Caco-2 (cell line): Measurements from ENCODE around the gene CCDC120. TPM values are rescaled to one million over a fixed set of nuclear protein-coding genes. Genes with fewer than 3 reads are reported as not detected.

Source experiments
- BruUV-seq: library from RNA; stranded (reverse); fragments of 400-500 nt; replicated peaks from 2 replicates; lab custom pipeline; 2021; lab: Mats Ljungman, UMichigan
- CTCF ChIA-PET: fragments of 300-600 bp; sonication (Branson Sonifier 250); formaldehyde crosslinking; loops from one replicate; lab custom pipeline; 2022; ENCODE audit warnings: antibody characterized with exemption; lab: Charles Lee
- POLR2A ChIA-PET: fragments of 300-600 bp; sonication (Branson Sonifier 250); formaldehyde crosslinking; loops from one replicate; lab custom pipeline; 2022; ENCODE audit warnings: antibody characterized with exemption; lab: Charles Lee
- DNase-seq, 2 experiments: peaks; one replicate each; pipeline versions ENCODE4 v3.0.0 to v3.0.0-alpha.2; 2020 to 2022
- H3K27me3 ChIP-seq: replicated peaks from 2 replicates; pipeline ENCODE4 v1.6.0; 2011; ENCODE audit warnings: low read length; ENCODE audit not compliant: control insufficient read depth, insufficient read depth
- H3K36me3 ChIP-seq: 2 replicates; pipeline ENCODE4 v1.5.1; 2011; ENCODE audit warnings: low read length; ENCODE audit not compliant: control insufficient read depth, insufficient read depth
- H3K4me1 ChIP-seq: fragments of 250-450 bp; sonication (Bioruptor Pico); 2 replicates; pipeline ENCODE4 v1.5.1; 2020; ENCODE audit warnings: mild to moderate bottlenecking
- H3K4me3 ChIP-seq: 2 replicates; pipeline ENCODE4 v1.5.1; 2011; ENCODE audit warnings: low read depth, mild to moderate bottlenecking, control low read depth, low read length
- H3K9me3 ChIP-seq: fragments of 250-450 bp; sonication (Bioruptor Pico); 2 replicates; pipeline ENCODE4 v1.5.1; 2020; ENCODE audit warnings: mild to moderate bottlenecking, moderate library complexity
- H3K27ac Mint-ChIP-seq: one replicate; pipeline ENCODE4 v1.8.0; 2022; ENCODE audit warnings: mixed read lengths; ENCODE audit not compliant: unreplicated experiment
- H3K27me3 Mint-ChIP-seq: one replicate; pipeline ENCODE4 v1.8.0; 2022; ENCODE audit warnings: mixed read lengths; ENCODE audit not compliant: insufficient read depth, unreplicated experiment
- H3K36me3 Mint-ChIP-seq: one replicate; pipeline ENCODE4 v1.8.0; 2022; ENCODE audit warnings: mild to moderate bottlenecking, mixed read lengths; ENCODE audit not compliant: insufficient read depth, unreplicated experiment
- H3K4me1 Mint-ChIP-seq: one replicate; pipeline ENCODE4 v1.8.0; 2022; ENCODE audit warnings: low read depth, mixed read lengths; ENCODE audit not compliant: unreplicated experiment
- H3K4me3 Mint-ChIP-seq: one replicate; pipeline ENCODE4 v1.8.0; 2022; ENCODE audit warnings: mild to moderate bottlenecking, moderate library complexity, mixed read lengths; ENCODE audit not compliant: unreplicated experiment
- H3K9me3 Mint-ChIP-seq: one replicate; pipeline ENCODE4 v1.8.0; 2022; ENCODE audit warnings: mixed read lengths; ENCODE audit not compliant: unreplicated experiment
- intact Hi-C: fragments of 100-400 bp; cut with micrococcal nuclease; formaldehyde crosslinking; loops from one replicate; pipeline ENCODE4 v1.10.0; 2022; ENCODE audit not compliant: unreplicated experiment
- total RNA-seq: library from RNA; stranded (reverse); gene quantifications from 2 replicates; pipeline ENCODE4 v1.2.3, GENCODE V29; 2022
- TF ChIP-seq, protein P1 (sequence below), 2 experiments: fragments of 200-600 bp in 1 of 2; IDR thresholded peaks; 1 replicate in 1 of 2; 2 replicates in 1 of 2; pipeline versions ENCODE4 v1.5.1 to v1.8.0; 2011 to 2022; ENCODE audit warnings: antibody characterized with exemption in 1 of 2, control low read depth in 1 of 2, inconsistent platforms in 1 of 2, low read depth in 1 of 2, low read length in 1 of 2, mild to moderate bottlenecking in 1 of 2, moderate library complexity in 1 of 2; ENCODE audit not compliant: insufficient read depth in 1 of 2, severe bottlenecking in 1 of 2, unreplicated experiment in 1 of 2

Gene CCDC120
- total RNA-seq, 1 experiment from 2014 or later = 16.7 TPM

DNA sequence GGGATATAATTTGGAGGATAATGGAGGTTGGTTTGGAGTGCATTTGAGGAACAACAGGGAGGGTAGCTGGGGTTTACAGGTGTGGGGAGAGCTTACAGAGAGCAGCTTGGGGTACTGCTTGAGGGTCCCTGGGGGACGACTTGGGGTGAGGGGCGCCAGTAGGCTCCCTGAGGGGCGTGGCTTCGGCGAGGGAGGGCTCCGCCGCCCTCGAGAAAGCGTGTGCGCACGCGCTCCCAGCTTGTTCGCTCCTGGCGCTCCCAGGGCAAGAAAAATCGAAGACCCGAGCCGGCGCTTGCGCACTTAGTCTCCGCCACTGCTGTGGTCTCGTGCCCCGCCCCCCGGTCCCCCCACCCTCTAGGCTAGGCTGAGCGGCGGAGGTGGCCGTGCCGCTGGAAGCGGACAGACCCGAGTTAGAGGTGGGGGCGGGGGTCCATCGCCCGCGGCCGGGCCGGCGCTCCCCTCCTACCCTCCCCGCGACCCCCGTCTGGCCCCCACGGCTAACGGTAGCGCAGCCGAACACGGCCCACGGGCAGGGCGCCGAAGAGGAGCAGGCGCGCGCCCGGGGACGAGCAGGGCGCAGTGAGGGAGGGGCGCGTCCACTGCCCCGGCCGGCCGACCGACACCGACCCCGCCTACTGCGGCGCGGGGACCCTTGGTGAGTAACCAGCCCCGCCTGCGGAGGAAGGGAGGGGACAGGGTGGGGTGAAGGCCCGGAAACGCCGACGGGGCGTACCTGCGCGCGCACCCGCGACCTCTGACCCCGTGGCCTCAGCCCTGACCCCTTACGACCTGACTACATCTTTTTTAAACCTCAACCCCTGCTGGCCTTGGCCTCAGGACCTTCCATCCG lies 5.4 kb upstream of the CCDC120 start:
- Mint-ChIP-seq H3K4me1 (peaks cover 24% of the 10 kb centered on the region), H3K9me3 (no peaks in the 10 kb centered on the region), H3K27me3 (no peaks in the 10 kb centered on the region), H3K36me3 (peaks cover 5% of the 10 kb centered on the region), H3K27ac (peak overlapping the region; percentile 93), H3K4me3 (peak overlapping the region; percentile 86)
- H3K9me3 ChIP-seq = no peaks in the 10 kb centered on the region
- no peaks in the 10 kb centered on the region for H3K36me3 ChIP-seq
- TF ChIP-seq, protein P1, sequence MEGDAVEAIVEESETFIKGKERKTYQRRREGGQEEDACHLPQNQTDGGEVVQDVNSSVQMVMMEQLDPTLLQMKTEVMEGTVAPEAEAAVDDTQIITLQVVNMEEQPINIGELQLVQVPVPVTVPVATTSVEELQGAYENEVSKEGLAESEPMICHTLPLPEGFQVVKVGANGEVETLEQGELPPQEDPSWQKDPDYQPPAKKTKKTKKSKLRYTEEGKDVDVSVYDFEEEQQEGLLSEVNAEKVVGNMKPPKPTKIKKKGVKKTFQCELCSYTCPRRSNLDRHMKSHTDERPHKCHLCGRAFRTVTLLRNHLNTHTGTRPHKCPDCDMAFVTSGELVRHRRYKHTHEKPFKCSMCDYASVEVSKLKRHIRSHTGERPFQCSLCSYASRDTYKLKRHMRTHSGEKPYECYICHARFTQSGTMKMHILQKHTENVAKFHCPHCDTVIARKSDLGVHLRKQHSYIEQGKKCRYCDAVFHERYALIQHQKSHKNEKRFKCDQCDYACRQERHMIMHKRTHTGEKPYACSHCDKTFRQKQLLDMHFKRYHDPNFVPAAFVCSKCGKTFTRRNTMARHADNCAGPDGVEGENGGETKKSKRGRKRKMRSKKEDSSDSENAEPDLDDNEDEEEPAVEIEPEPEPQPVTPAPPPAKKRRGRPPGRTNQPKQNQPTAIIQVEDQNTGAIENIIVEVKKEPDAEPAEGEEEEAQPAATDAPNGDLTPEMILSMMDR (IDR thresholded peaks at IDR 0.05; ENCODE audit: insufficient read depth in 1 of 2, low read depth in 1 of 2, low read length in 1 of 2, severe bottlenecking in 1 of 2, unreplicated experiment in 1 of 2) = no peak
- CTCF ChIA-PET = interaction anchor here (0.9 kb wide), 1 partner anchor 14 kb away, joined by 6 read pairs; no protein-coding TSS in a partner anchor
- H3K4me1 ChIP-seq = no peaks in the 10 kb centered on the region
- no peaks in the 10 kb centered on the region for H3K27me3 ChIP-seq
- intact Hi-C loops = no loop called here
- H3K4me3 ChIP-seq = peak overlapping the region; percentile 69
- no TSS peak for BruUV-seq
- POLR2A ChIA-PET = interaction anchor here (0.6 to 1.0 kb wide), 3 partner anchors 10 to 19 kb away, joined by 3 to 4 read pairs (median 3); no protein-coding TSS in a partner anchor
- DNase-seq = peak; percentile 73 to 80

DNA sequence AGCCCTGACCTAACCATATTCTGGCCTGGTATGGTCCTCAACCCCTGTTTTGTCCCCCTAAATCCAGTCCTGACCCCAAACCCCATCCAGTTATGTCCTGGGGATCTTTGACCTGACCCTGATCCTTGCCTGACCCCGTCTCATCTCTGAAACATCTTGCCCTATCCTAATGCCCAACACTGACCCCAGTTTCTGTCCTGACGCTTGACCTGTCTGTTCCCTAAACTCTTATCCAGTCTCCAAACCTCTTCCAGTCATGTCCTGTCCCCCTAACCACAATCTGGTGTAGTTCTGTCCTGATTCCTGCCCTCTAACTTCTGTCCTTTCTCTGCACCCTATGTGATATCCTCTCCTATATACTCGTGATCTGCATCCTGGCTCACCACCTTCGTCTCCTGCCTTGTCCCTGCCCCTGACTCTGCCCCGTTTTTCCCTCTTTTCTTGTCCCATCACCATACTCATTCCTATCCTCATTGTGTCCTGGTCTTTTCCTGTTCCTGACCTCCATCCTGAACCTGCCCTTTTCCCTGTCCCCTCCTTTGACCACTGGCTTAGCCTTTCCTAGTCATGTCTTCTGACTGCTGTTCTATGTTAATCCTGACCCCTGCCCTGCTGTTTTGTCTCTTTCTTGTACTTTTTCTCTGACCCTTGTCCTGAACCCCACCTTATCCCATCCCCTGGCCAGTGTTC lies 4.6 kb upstream of the CCDC120 start:
- intact Hi-C loops = no loop called here
- no peaks in the 10 kb centered on the region for H3K9me3 Mint-ChIP-seq
- no TSS peak for BruUV-seq
- Histone ChIP-seq H3K36me3 (no peaks in the 10 kb centered on the region), H3K9me3 (no peaks in the 10 kb centered on the region), H3K27me3 (no peaks in the 10 kb centered on the region), H3K4me3 (peak overlapping the region; percentile 69), H3K4me1 (no peaks in the 10 kb centered on the region)
- DNase-seq = no peak
- H3K4me3 Mint-ChIP-seq = peak overlapping the region; percentile 86
- ChIA-PET POLR2A (no interaction called here), CTCF (no interaction called here)
- peak overlapping the region; percentile 93 for H3K27ac Mint-ChIP-seq
- H3K36me3 Mint-ChIP-seq = peaks cover 5% of the 10 kb centered on the region
- TF ChIP-seq, protein P1 (IDR thresholded peaks at IDR 0.05; ENCODE audit: insufficient read depth in 1 of 2, low read depth in 1 of 2, low read length in 1 of 2, severe bottlenecking in 1 of 2, unreplicated experiment in 1 of 2) = no peak
- peaks cover 24% of the 10 kb centered on the region for H3K4me1 Mint-ChIP-seq
- no peaks in the 10 kb centered on the region for H3K27me3 Mint-ChIP-seq

DNA sequence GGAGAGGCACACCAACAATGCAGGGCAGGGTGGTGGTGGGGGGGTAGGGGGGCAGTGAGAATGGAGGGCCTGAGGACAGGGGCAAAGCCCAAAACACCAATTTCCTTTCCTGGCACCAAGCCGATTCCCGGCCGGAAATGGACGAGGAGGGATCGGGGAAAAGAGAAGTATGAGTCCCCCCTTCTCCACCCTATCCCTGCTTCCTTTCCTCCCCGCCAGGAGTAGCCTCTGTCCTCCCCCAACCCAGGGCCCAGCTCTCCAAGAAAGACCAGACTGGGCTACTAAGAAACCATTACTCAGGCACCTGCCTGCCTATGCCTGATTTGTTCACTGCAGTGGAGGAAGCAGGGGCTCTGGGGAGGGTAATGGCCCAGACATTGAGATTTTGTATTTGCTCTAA lies 402 bp downstream of the CCDC120 start:
- peak overlapping the region; percentile 66 for H3K27ac Mint-ChIP-seq
- Histone ChIP-seq H3K4me1 (no peaks in the 10 kb centered on the region), H3K36me3 (no peaks in the 10 kb centered on the region; the same call in 1 of the 2 replicates), H3K4me3 (peak overlapping the region; percentile 54), H3K27me3 (no peaks in the 10 kb centered on the region), H3K9me3 (no peaks in the 10 kb centered on the region)
- intact Hi-C loops = no loop called here
- peaks cover 11% of the 10 kb centered on the region for H3K4me1 Mint-ChIP-seq
- H3K9me3 Mint-ChIP-seq = no peaks in the 10 kb centered on the region
- peaks cover 18% of the 10 kb centered on the region for H3K36me3 Mint-ChIP-seq
- H3K4me3 Mint-ChIP-seq = peak overlapping the region; percentile 84
- TF ChIP-seq, protein P1 (IDR thresholded peaks at IDR 0.05; ENCODE audit: insufficient read depth in 1 of 2, low read depth in 1 of 2, low read length in 1 of 2, severe bottlenecking in 1 of 2, unreplicated experiment in 1 of 2) = no peak
- DNase-seq = no peak
- no peaks in the 10 kb centered on the region for H3K27me3 Mint-ChIP-seq
- CTCF ChIA-PET = interaction anchor here (1.1 kb wide), 1 partner anchor 15 kb away, joined by 4 read pairs; no protein-coding TSS in a partner anchor
- no TSS peak for BruUV-seq
- POLR2A ChIA-PET = no interaction called here
